ENCODE data around the gene TMCC1. TPM values are rescaled to one million over a fixed set of nuclear protein-coding genes. Genes with fewer than 3 reads are reported as not detected.
A peak's percentile ranks its signal among the peaks of the same experiment; 100 is the strongest.

Gene TMCC1
- total RNA-seq, 1 donor from 2014 or later: 52.5 TPM

GRCh38 chr3:129636082-129636481, 257.4 kb downstream of the TMCC1 start:
- H3K27ac Mint-ChIP-seq: peak overlapping the region; percentile 47
- DNase-seq (ENCODE audit: low spot score, unreplicated experiment): no peak
- no peak overlapping the region for H3K4me3 Mint-ChIP-seq (ENCODE audit: low read depth)
- no peaks in the 10 kb centered on the region for H3K27me3 Mint-ChIP-seq
- peaks cover 14% of the 10 kb centered on the region for H3K9me3 Mint-ChIP-seq (ENCODE audit: low read depth)
- TF ChIP-seq, protein P1, sequence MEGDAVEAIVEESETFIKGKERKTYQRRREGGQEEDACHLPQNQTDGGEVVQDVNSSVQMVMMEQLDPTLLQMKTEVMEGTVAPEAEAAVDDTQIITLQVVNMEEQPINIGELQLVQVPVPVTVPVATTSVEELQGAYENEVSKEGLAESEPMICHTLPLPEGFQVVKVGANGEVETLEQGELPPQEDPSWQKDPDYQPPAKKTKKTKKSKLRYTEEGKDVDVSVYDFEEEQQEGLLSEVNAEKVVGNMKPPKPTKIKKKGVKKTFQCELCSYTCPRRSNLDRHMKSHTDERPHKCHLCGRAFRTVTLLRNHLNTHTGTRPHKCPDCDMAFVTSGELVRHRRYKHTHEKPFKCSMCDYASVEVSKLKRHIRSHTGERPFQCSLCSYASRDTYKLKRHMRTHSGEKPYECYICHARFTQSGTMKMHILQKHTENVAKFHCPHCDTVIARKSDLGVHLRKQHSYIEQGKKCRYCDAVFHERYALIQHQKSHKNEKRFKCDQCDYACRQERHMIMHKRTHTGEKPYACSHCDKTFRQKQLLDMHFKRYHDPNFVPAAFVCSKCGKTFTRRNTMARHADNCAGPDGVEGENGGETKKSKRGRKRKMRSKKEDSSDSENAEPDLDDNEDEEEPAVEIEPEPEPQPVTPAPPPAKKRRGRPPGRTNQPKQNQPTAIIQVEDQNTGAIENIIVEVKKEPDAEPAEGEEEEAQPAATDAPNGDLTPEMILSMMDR (IDR thresholded peaks at IDR 0.05; ENCODE audit: unreplicated experiment): no peak
- H3K4me1 Mint-ChIP-seq (ENCODE audit: low read depth): peaks cover 4% of the 10 kb centered on the region
- H3K36me3 Mint-ChIP-seq (ENCODE audit: insufficient read depth): peaks cover 3% of the 10 kb centered on the region

DNA sequence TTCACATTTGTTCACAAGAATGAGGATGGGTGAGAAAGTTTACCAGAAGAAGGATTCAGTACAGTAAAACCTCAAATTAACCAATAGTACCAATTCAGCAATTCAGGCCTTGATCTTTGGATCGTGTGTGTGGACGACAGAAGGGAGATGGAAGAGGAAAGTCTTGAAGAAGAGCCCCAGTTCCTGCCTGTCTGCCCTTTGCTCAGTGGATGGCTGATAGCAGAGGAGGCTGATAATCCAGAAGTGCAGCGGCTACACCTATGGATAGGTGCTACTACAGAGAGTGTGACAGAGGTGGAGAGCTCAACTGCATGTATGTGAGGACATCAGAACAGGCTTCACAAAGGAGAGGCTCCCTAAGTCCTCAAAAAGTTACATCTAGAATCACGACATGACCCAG, 257.9 kb downstream of the TMCC1 start:
- Mint-ChIP-seq H3K27ac (no peak overlapping the region), H3K4me3 (ENCODE audit: low read depth) (no peak overlapping the region), H3K36me3 (ENCODE audit: insufficient read depth) (peaks cover 3% of the 10 kb centered on the region), H3K4me1 (ENCODE audit: low read depth) (peaks cover 2% of the 10 kb centered on the region), H3K27me3 (no peaks in the 10 kb centered on the region), H3K9me3 (ENCODE audit: low read depth) (peaks cover 14% of the 10 kb centered on the region)
- DNase-seq (ENCODE audit: low spot score, unreplicated experiment): no peak
- TF ChIP-seq, protein P1 (IDR thresholded peaks at IDR 0.05; ENCODE audit: unreplicated experiment): no peak

DNA sequence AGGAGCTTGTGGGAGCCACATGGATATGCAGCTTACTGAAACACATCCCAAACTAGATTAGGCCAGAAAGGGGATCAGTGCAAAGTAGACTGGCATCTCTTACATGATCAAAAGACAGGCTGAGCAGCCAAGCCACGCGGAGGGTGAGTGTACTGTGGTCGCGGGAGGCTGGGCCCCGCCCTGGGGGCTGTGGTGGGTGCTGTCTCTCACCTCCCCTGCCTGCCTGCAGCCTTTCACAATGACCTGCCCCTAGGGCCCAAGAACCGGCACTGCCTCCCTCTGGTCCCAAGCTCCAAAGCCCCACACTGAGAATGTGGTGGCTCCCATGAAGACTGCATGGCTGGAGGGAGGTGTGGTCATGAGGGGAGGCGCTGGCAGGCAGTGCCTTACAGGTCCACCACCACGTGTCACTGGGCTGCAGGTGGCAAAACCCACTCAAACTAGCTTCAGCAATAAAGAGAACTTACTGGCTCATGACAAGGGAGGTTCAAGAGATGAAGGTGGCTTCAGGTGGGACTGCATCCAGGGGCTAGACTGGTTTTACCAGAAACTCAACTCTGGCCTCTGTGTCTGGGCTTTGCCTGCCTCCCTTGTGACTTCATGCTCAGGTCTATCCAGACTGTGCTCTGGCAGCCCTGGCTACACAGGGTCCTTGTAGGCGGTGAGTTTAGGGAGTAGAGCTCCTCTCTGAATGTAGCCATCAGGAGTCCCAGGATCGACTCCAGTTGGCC, 259.6 kb downstream of the TMCC1 start:
- H3K4me3 Mint-ChIP-seq (ENCODE audit: low read depth): no peak overlapping the region
- H3K27ac Mint-ChIP-seq: no peak overlapping the region
- peaks cover 3% of the 10 kb centered on the region for H3K36me3 Mint-ChIP-seq (ENCODE audit: insufficient read depth)
- H3K4me1 Mint-ChIP-seq (ENCODE audit: low read depth): peaks cover 2% of the 10 kb centered on the region
- H3K27me3 Mint-ChIP-seq: no peaks in the 10 kb centered on the region
- TF ChIP-seq, protein P1 (IDR thresholded peaks at IDR 0.05; ENCODE audit: unreplicated experiment): no peak
- DNase-seq (ENCODE audit: low spot score, unreplicated experiment): no peak
- H3K9me3 Mint-ChIP-seq (ENCODE audit: low read depth): peaks cover 14% of the 10 kb centered on the region

DNA sequence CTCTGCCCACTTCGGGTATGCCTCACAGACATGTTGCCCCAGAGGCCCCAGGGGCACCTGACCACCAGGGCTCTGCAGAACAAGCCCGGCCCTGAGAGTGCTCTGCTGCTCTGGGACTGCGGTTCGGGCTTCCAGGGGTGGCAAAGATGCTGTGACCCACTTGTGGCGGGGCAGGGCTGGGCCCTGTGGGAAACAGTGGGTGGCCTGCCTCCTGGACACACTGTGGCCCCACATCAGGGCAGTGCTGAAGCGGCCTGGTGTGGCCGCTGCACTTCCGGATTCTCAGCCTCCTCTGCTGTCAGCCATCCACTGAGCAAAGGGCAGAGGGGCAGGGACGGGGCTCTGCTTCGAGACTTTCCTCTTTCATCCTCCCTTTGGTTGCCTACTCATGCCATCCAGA, 260.5 kb downstream of the TMCC1 start:
- H3K27ac Mint-ChIP-seq: no peak overlapping the region
- no peak for DNase-seq (ENCODE audit: low spot score, unreplicated experiment)

DNA sequence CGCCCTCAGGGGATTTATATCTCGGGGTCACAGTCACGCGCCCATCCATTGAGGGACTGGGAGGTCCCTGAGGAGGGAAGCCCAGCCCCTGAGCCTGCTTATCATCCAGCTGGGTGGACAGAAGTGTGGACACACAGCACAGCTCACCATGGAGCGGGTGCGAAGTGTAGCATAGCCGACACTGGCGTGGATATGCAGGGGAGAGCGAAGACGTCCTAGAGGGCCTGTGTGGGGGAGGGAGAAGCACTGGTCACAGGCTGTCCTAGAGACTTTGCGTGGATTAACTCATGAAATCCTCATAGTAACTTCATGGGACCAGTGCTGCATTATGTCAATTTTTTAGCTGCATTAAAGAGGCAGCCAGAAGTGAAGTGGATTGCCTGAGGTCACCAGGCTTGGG, 261.0 kb downstream of the TMCC1 start:
- no peak for DNase-seq (ENCODE audit: low spot score, unreplicated experiment)
- H3K27me3 Mint-ChIP-seq: no peaks in the 10 kb centered on the region
- peaks cover 14% of the 10 kb centered on the region for H3K9me3 Mint-ChIP-seq (ENCODE audit: low read depth)
- H3K27ac Mint-ChIP-seq: no peak overlapping the region
- no peak overlapping the region for H3K4me3 Mint-ChIP-seq (ENCODE audit: low read depth)
- H3K4me1 Mint-ChIP-seq (ENCODE audit: low read depth): peaks cover 9% of the 10 kb centered on the region
- TF ChIP-seq, protein P1 (IDR thresholded peaks at IDR 0.05; ENCODE audit: unreplicated experiment): no peak
- peaks cover 3% of the 10 kb centered on the region for H3K36me3 Mint-ChIP-seq (ENCODE audit: insufficient read depth)

More for the DNA sequence above, 260.5 kb downstream of the TMCC1 start:
- peaks cover 14% of the 10 kb centered on the region for H3K9me3 Mint-ChIP-seq (ENCODE audit: low read depth)
- H3K27me3 Mint-ChIP-seq: no peaks in the 10 kb centered on the region
- H3K4me3 Mint-ChIP-seq (ENCODE audit: low read depth): no peak overlapping the region
- peaks cover 5% of the 10 kb centered on the region for H3K4me1 Mint-ChIP-seq (ENCODE audit: low read depth)
- TF ChIP-seq, protein P1 (IDR thresholded peaks at IDR 0.05; ENCODE audit: unreplicated experiment): no peak
- H3K36me3 Mint-ChIP-seq (ENCODE audit: insufficient read depth): peaks cover 3% of the 10 kb centered on the region

All from progenitor cell of endocrine pancreas (in vitro differentiated cells).